Raji (cell line): Measurements from ENCODE around the gene ADAMTSL2.

Experiments
- POLR2A ChIP-seq: IDR thresholded peaks from 2 replicates; pipeline ENCODE4 v1.6.1; 2011; ENCODE audit warnings: low read depth, low read length, control low read depth; ENCODE audit not compliant: insufficient read depth

ADAMTSL2 gene

GRCh38 chr9:133603135-133603927 is 68.8 kb downstream of the ADAMTSL2 start:
- no peak for TF ChIP-seq POLR2A

- TF ChIP-seq POLR2A = no peak
Observed at GRCh38 chr9:133604214-133604613, 69.7 kb downstream of the ADAMTSL2 start.

GRCh38 chr9:133604856-133605255 is 70.4 kb downstream of the ADAMTSL2 start:
- TF ChIP-seq POLR2A = no peak

- TF ChIP-seq POLR2A = no peak
Observed at GRCh38 chr9:133605446-133605845, 70.9 kb downstream of the ADAMTSL2 start.

GRCh38 chr9:133605856-133606707 is 71.6 kb downstream of the ADAMTSL2 start:
- no peak for TF ChIP-seq POLR2A

- TF ChIP-seq POLR2A = no peak
Observed at GRCh38 chr9:133606708-133607025, 72.2 kb downstream of the ADAMTSL2 start.

- TF ChIP-seq POLR2A = no peak
Observed at GRCh38 chr9:133607381-133607780, 72.9 kb downstream of the ADAMTSL2 start.

- TF ChIP-seq POLR2A = no peak
Observed at GRCh38 chr9:133607976-133608375, 73.5 kb downstream of the ADAMTSL2 start.

GRCh38 chr9:133608382-133608781 is 73.9 kb downstream of the ADAMTSL2 start:
- no peak for TF ChIP-seq POLR2A

- TF ChIP-seq POLR2A = no peak
Observed at GRCh38 chr9:133608889-133609288, 74.4 kb downstream of the ADAMTSL2 start.

GRCh38 chr9:133609311-133610098 is 75.0 kb downstream of the ADAMTSL2 start, which contains the start of gene FAM163B:
Gene FAM163B, minus strand, starts transcription at chr9:133609389. Its CDS starts 29,166 bp downstream, at chr9:133580223.
- no peak for TF ChIP-seq POLR2A

- no peak for TF ChIP-seq POLR2A
Observed at GRCh38 chr9:133610845-133611244, 76.3 kb downstream of the ADAMTSL2 start.

- TF ChIP-seq POLR2A = no peak
Observed at GRCh38 chr9:133612051-133612450, 77.5 kb downstream of the ADAMTSL2 start.

GRCh38 chr9:133612816-133613215 is 78.3 kb downstream of the ADAMTSL2 start:
- no peak for TF ChIP-seq POLR2A

- TF ChIP-seq POLR2A = no peak
Observed at GRCh38 chr9:133613432-133613831, 78.9 kb downstream of the ADAMTSL2 start.
